Activated CD8-positive, alpha-beta memory T cell treated with anti-CD3 and anti-CD28 coated beads, Interleukin-2, amount 50 U/mL, for 1 hour (primary cell): ENCODE results near the gene QRICH1.

Experiments used
- DNase-seq: peaks from one replicate; pipeline ENCODE4 v3.0.0-alpha.2; 2020; ENCODE audit errors: extremely low read depth

QRICH1 gene

DNA sequence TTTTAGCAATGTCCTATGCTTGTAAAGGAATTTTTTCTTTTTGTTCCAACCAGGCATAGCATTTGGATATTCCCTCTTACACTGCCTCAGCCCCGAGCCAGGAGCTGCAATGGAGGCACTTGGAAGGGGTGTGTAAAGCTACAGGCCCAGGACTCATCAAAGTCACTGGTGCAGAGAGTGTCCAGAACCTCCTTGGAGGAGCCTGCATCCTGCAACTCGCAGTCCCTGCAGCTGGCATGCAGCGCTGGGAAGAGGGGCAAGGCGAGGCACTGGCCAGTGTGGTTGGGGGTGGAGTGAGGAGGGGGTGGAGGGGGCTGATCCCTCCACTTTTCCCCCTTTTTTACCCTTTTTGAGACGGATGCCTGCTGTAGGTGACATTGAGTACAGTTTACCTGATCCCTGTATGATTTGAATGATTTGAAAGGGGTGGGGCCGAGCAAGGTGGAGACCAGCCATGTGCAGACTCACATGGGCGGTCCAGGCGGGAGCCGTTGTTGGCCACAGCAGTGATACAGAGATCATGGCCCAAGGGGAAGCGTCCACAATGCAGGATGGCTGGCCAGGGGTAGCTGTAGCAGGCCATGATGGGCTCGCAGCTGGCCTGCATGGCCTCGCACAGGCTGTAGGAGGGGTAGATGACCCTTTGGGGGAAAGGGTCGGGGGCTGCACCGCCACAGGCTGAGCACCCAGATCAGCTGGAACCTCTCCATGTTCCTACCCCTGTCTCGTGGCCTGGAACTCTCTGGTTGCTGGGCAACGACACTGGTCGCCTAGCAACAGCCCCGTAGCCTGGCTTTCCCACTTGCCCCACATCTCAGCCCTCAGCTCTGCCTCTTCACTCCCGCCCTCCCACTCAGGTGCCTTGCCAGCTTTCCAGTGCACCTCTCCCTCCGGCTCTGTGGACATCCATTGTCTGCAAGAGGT, 95.9 kb downstream of the QRICH1 start:
- DNase-seq, result no peak

DNA sequence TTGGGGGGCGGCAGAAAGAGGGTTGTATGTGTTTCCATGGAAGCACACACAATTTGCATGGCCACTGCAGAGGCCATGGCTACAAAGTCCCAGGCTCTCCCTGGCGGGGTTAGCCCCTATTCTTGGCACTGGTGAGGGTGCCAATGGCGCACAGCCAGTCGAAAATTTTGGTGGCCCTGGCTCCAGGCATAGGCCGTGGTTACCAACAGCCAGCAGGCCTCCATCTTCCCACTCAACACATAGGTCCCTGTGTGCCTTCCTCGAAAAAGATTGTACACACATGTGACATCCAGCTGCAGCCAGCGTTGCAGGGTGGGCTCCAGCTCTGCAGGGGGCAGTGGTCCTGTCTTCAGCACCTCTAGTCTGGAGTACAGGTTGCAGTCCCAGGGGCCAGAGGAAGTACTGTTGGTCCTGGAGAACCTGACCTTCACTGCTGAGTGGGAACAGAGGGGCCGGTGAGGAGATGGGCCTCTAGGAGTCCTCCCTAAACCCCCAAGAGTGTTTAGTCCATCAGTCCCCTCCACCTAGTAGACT, 96.7 kb downstream of the QRICH1 start:
- no peak for DNase-seq

GRCh38 chr3:48996640-48997039, 97.2 kb downstream of the QRICH1 start:
- DNase-seq, result no peak

- no peak for DNase-seq
These were observed 100.0 kb downstream of the QRICH1 start for GRCh38 chr3:48993834-48994233.

DNA sequence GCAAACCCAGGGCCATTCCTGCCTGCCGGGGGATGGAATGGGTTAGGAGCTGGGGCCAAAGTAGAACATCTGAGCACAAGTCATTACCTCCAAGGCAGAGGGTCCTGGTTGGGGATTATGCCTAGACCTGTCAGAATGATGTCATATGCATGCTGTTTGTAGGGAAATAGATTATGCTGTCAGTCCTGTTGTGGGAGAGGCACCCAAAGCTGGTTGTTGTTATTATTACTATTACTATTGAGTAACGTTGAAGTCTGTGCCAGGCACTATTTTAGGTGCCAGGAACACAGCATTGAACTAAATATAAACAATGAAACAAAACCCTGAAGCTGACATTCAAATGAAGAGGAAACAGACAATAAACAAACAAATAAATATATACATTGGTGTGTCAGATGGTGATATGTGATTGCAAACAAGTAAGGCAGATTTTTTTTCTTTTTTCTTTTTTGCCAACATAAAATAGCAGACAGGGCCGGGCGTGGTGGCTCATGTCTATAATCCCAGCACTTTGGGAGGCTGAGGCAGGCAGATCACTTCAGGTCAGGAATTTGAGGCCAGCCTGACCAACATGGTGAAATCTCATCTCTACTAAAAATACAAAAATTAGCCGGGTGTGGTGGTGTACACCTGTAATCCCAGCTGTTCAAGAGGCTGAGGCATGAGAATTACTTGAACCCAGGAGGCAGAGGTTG, 101.9 kb downstream of the QRICH1 start:
- no peak for DNase-seq

DNA sequence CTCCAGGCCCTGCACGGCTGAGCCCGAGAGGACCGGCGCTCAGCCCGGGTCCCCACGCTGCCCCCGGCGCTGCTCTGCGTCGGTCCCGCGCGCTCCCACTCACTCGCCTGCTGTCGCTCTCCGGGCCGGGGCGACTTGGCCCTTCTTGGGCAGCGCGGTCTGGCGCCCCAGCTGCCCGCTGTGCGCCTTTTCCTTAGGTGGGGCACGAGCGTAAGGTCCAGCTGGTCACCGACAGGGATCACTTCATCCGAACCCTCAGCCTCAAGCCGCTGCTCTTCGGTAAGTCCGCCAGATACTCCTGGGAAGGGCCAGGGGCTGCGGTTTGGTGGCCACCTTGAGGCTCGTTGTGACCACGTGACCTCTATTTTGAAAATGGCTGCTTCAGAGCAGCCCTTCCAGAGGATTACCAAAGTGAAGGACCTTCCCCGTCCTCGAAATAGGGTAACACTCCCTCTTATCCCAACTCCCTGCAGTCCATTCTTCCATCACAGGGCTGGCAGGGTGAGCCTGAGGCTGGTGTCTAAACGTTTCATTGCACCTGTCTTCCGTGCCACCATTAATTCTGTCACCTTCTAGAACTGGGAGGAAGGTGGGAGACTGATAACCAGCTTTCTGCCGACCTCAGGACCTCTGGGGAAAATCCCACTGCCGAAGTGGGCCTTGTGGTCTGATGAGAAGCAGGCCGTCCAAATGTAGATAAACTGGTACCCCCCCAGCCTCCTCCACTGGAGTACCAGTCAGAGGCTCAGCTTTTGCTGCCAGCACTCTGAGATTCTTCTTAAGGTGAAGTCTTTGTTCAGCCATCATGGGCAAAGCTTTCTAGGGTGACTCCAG, 103.0 kb downstream of the QRICH1 start:
- no peak for DNase-seq

GRCh38 chr3:48989796-48990635, 103.9 kb downstream of the QRICH1 start, which contains the start of gene P4HTM:
Gene P4HTM, plus strand, starts transcription at chr3:48990241. Its CDS starts 16 bp downstream, at chr3:48990257.
- DNase-seq, result peak; percentile 71

- no peak for DNase-seq
These were observed 104.6 kb downstream of the QRICH1 start for GRCh38 chr3:48989126-48989795.

GRCh38 chr3:48985831-48986376, 108.0 kb downstream of the QRICH1 start:
- DNase-seq, result no peak

GRCh38 chr3:48984663-48985062, 109.2 kb downstream of the QRICH1 start:
- DNase-seq, result no peak

- DNase-seq, result no peak
These were observed 110.8 kb downstream of the QRICH1 start for GRCh38 chr3:48983096-48983495.

- no peak for DNase-seq
These were observed 111.2 kb downstream of the QRICH1 start for GRCh38 chr3:48982686-48983085.

GRCh38 chr3:48982016-48982415, 111.9 kb downstream of the QRICH1 start:
- no peak for DNase-seq

GRCh38 chr3:48980295-48980694, 113.6 kb downstream of the QRICH1 start:
- DNase-seq, result no peak
